SJSA1 (cell line): ENCODE measurements around the gene EPB41L4A. TPM values are rescaled to one million over a fixed set of nuclear protein-coding genes. Genes with fewer than 3 reads are reported as not detected.

Source experiments
- DNase-seq, 2 experiments: peaks; one replicate each; pipeline ENCODE4 v3.0.0-alpha.2; 2015 to 2020; ENCODE audit warnings: low spot score in 2 of 2, low read depth in 1 of 2
- H3K27ac ChIP-seq: fragments of 250-450 bp; sonication (Bioruptor Pico); 2 replicates; pipeline ENCODE4 v1.5.1; 2020; ENCODE audit warnings: mild to moderate bottlenecking, moderate library complexity
- H3K27me3 ChIP-seq: fragments of 250-450 bp; sonication (Bioruptor Pico); replicated peaks from 2 replicates; pipeline ENCODE4 v1.5.1; 2020; ENCODE audit warnings: mild to moderate bottlenecking, moderate library complexity
- H3K36me3 ChIP-seq: fragments of 250-450 bp; sonication (Bioruptor Pico); 2 replicates; pipeline ENCODE4 v1.5.1; 2020; ENCODE audit warnings: mild to moderate bottlenecking
- H3K4me1 ChIP-seq: fragments of 250-450 bp; sonication (Bioruptor Pico); replicated peaks from 2 replicates; pipeline ENCODE4 v1.6.1; 2021; ENCODE audit warnings: mild to moderate bottlenecking
- H3K4me3 ChIP-seq: fragments of 250-450 bp; sonication (Bioruptor Pico); 2 replicates; pipeline ENCODE4 v1.5.1; 2020; ENCODE audit warnings: mild to moderate bottlenecking
- H3K9me3 ChIP-seq: fragments of 250-450 bp; sonication (Bioruptor Pico); replicated peaks from 2 replicates; pipeline ENCODE4 v1.5.1; 2020; ENCODE audit warnings: mild to moderate bottlenecking
- total RNA-seq: library from RNA; depleted of rRNA; stranded (reverse); fragments of >200 nt; shearing (Covaris generic); gene quantifications from 2 replicates; pipeline ENCODE4 v1.2.3, GENCODE V29; 2014

Gene EPB41L4A
- total RNA-seq, 1 experiment from 2014 or later = 0.11 TPM

DNA sequence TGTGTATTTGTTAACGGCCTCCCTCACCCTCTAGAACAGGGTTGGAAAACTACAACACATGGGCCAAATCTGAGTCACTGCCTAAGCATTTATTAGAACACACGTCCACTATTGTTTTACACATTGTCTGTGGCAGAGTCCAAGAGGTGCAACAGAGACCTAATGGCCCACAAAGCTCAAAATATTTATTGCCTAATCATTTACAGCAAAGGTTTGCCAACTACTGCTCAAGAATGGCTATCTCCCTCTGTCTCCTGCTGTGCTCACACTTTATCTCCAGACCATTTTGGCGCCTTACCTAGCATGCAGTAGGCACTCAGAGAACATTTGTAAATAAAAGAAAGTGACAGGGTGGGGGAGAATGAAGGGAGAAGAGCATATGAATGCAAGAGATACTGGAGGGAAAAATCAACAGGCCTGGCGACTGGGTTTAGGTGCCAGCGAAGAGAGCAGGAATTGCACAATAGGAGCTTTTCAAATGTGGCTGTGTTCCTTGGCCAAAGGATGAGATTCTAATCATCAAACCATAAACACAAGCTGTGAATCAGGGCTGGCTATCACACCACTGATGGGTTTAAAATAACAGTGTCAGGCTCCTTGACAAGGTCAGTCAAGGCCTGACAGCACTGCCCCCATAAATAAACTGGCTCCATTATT lies 80.3 kb downstream of the EPB41L4A start:
- no peaks in the 10 kb centered on the region for H3K36me3 ChIP-seq
- no peak overlapping the region for H3K4me3 ChIP-seq
- 0 out of 2 replicates have a peak, but pooled peaks cover 9% of the 10 kb centered on the region for H3K27me3 ChIP-seq
- H3K27ac ChIP-seq = no peak overlapping the region
- H3K9me3 ChIP-seq = no peaks in the 10 kb centered on the region
- no peak for DNase-seq
- H3K4me1 ChIP-seq = no peaks in the 10 kb centered on the region

- Histone ChIP-seq H3K9me3 (no peaks in the 10 kb centered on the region), H3K27me3 (0 out of 2 replicates have a peak, but pooled peaks cover 20% of the 10 kb centered on the region), H3K27ac (no peak overlapping the region), H3K4me1 (no peaks in the 10 kb centered on the region), H3K36me3 (no peaks in the 10 kb centered on the region), H3K4me3 (no peak overlapping the region)
- no peak for DNase-seq
Measured at GRCh38 chr5:112333331-112333781, 85.7 kb downstream of the EPB41L4A start.

DNA sequence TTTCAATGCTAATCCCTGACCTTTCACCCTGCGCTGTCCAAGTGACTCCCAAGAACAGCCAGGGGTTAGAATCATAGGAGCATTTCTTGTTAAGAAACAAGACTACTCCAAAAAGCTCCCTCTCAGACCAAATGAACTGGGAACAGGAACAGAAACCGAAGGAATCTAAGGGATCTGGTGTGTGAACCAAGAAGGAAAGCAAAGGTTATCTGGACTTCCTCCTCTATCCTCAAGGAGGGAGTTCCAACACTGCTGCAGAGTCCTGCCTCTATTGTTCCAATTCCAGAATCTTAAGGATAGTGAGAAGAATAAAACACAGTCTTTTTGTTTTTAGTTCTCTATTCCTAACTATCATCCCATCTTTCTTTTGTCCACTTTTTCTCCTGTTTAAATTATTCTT lies 87.2 kb downstream of the EPB41L4A start:
- Histone ChIP-seq H3K27ac (no peak overlapping the region), H3K36me3 (no peaks in the 10 kb centered on the region), H3K9me3 (no peaks in the 10 kb centered on the region), H3K27me3 (0 out of 2 replicates have a peak, but pooled peaks cover 16% of the 10 kb centered on the region), H3K4me1 (no peaks in the 10 kb centered on the region), H3K4me3 (no peak overlapping the region)
- no peak for DNase-seq

DNA sequence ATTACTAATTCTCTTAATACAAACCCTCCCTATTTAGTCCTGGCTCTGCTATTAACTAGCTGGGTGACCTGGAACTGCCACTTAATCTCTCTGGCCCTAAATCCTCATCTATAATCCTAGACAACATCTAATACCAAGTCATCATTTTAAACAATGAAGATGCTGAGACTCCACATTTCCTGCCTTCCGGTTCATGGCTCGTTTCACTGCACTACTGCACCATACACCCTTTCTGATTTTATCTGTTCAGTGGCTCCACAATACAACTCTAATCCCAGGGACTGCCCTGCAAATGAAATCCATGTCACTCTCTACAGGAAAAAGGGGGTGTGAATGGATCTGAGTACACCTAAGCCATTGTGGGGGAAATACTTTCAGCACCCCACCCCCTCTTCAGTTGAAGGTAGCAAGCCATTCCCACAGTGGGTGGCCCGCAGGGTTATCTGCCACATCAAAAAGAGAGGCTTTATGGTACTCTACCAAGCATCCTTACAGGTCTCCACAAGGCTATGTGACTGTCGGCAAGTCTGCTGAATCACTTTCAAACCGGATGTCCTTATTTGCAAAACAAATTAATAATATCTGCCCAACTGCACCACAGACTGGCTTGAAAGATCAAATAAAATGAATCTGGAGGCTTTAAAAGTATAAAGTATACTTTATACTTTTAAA lies 89.5 kb downstream of the EPB41L4A start:
- Histone ChIP-seq H3K27ac (no peak overlapping the region), H3K9me3 (no peaks in the 10 kb centered on the region), H3K4me1 (no peaks in the 10 kb centered on the region), H3K36me3 (no peaks in the 10 kb centered on the region), H3K4me3 (no peak overlapping the region), H3K27me3 (0 out of 2 replicates have a peak, but pooled peaks cover 12% of the 10 kb centered on the region)
- no peak for DNase-seq

- Histone ChIP-seq H3K27me3 (0 out of 2 replicates have a peak, but pooled peaks cover 4% of the 10 kb centered on the region), H3K27ac (no peak overlapping the region), H3K4me3 (no peak overlapping the region), H3K36me3 (no peaks in the 10 kb centered on the region), H3K4me1 (no peaks in the 10 kb centered on the region), H3K9me3 (no peaks in the 10 kb centered on the region)
- no peak for DNase-seq
Measured at GRCh38 chr5:112323166-112323565, 95.9 kb downstream of the EPB41L4A start.

DNA sequence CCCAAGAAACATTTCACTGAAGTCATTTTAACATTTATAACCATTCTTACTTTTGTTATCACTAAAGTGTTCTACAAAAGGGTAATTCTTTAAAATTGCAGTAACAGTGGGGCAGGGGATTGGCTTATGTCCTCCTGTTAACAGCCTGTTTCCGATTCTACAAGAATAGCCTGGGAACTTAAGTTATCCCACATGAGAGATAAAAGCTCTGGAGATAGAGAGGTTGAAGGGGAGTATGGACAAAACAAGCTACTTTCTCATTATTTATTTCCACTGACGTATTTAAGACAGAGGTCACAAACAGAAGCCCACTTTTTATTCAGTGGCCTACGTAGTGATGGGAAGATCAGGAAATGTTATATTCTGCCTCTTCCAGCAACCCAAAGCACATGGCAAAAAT lies 98.7 kb downstream of the EPB41L4A start:
- DNase-seq = no peak
- Histone ChIP-seq H3K9me3 (no peaks in the 10 kb centered on the region), H3K4me1 (no peaks in the 10 kb centered on the region), H3K27me3 (0 out of 2 replicates have a peak, but pooled peaks cover 5% of the 10 kb centered on the region), H3K4me3 (no peak overlapping the region), H3K27ac (no peak overlapping the region), H3K36me3 (no peaks in the 10 kb centered on the region)

DNA sequence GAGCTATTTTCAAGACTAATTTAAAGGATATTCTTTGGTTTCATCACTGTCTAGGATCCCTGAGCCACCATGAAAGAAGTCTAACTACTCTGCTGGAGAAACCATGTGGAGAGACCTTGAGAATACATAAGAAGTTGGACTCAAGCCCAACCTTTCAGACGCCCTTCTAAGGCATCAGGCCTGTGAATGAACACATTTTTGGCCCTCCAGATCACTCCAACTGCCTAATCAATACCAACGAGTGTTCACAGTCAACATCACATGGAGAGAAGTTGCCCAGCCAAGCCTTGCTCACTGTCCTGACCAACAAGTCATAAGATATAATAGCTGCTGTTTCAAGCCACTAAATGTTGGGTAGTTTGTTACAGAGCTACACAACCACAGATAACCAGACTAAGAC lies 100.7 kb downstream of the EPB41L4A start:
- no peaks in the 10 kb centered on the region for H3K4me1 ChIP-seq
- H3K27ac ChIP-seq = no peak overlapping the region
- H3K36me3 ChIP-seq = no peaks in the 10 kb centered on the region
- H3K9me3 ChIP-seq = no peaks in the 10 kb centered on the region
- no peak overlapping the region for H3K4me3 ChIP-seq
- 0 out of 2 replicates have a peak, but pooled peaks cover 5% of the 10 kb centered on the region for H3K27me3 ChIP-seq
- no peak for DNase-seq

GRCh38 chr5:112317866-112318265 lies 101.2 kb downstream of the EPB41L4A start:
- H3K27ac ChIP-seq = no peak overlapping the region
- H3K4me1 ChIP-seq = no peaks in the 10 kb centered on the region
- no peak for DNase-seq
- no peak overlapping the region for H3K4me3 ChIP-seq
- H3K9me3 ChIP-seq = no peaks in the 10 kb centered on the region
- H3K27me3 ChIP-seq = 0 out of 2 replicates have a peak, but pooled peaks cover 5% of the 10 kb centered on the region
- H3K36me3 ChIP-seq = no peaks in the 10 kb centered on the region

- 0 out of 2 replicates have a peak, but pooled peaks cover 5% of the 10 kb centered on the region for H3K27me3 ChIP-seq
- no peak for DNase-seq
- no peak overlapping the region for H3K27ac ChIP-seq
- H3K4me3 ChIP-seq = no peak overlapping the region
- H3K4me1 ChIP-seq = no peaks in the 10 kb centered on the region
- no peaks in the 10 kb centered on the region for H3K36me3 ChIP-seq
- H3K9me3 ChIP-seq = no peaks in the 10 kb centered on the region
Measured at GRCh38 chr5:112316731-112317130, 102.3 kb downstream of the EPB41L4A start.

GRCh38 chr5:112316006-112316405 lies 103.1 kb downstream of the EPB41L4A start:
- 0 out of 2 replicates have a peak, but pooled peaks cover 2% of the 10 kb centered on the region for H3K27me3 ChIP-seq
- no peak for DNase-seq
- H3K27ac ChIP-seq = no peak overlapping the region
- H3K9me3 ChIP-seq = no peaks in the 10 kb centered on the region
- H3K36me3 ChIP-seq = no peaks in the 10 kb centered on the region
- H3K4me1 ChIP-seq = no peaks in the 10 kb centered on the region
- H3K4me3 ChIP-seq = no peak overlapping the region

DNA sequence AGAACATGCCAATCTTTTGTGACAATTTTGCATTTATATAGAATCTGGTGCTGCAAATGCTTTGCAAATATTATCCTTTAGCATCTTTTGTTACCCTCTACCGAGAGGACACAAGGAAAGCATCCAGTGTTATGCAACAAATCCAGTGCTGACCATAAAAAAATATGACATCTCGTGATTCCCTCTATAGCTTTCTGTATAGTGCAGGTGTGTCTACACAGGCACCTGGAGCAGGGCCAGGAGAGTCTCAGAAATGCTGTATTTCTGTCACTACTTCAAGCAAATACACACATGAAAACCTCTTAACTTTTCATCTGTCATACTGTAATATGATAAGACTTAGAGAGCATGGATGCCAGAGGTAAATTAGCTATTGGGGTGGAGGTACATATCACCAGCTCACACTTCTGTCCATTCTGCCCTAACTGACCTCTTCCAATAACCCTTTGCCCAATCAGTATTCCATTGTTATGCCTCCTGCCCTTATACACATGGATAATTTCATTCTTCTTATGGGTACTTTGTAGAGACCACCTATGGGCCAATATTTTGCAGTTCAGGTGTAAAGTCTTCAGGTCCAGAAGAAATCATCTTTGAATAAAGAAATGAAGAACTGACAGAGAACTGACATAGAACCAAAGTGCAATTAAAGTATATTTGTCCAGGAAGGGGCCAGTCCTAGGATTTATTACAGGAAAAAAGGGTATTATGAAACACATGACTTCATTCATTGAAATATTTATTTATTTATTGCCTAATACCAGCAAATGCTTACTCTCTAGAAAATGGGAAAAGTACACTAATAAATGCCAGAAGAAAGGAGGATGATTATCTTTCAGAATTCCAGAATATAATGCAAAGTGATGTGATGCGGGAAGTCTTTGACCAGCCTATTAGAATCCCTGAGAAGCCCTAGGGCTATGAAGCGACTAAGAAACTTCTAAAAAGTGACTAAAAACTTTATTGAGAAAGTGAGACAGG lies 106.5 kb downstream of the EPB41L4A start:
- no peak overlapping the region for H3K4me3 ChIP-seq

GRCh38 chr5:112310746-112311145 lies 108.3 kb downstream of the EPB41L4A start:
- Histone ChIP-seq H3K27me3 (0 out of 2 replicates have a peak, but pooled peaks cover 6% of the 10 kb centered on the region), H3K4me1 (no peaks in the 10 kb centered on the region), H3K9me3 (no peaks in the 10 kb centered on the region), H3K36me3 (no peaks in the 10 kb centered on the region), H3K4me3 (no peak overlapping the region), H3K27ac (no peak overlapping the region)
- no peak for DNase-seq

More for the DNA sequence above, 106.5 kb downstream of the EPB41L4A start:
- H3K4me1 ChIP-seq = no peaks in the 10 kb centered on the region
- no peaks in the 10 kb centered on the region for H3K36me3 ChIP-seq
- H3K27ac ChIP-seq = no peak overlapping the region
- H3K9me3 ChIP-seq = no peaks in the 10 kb centered on the region
- DNase-seq = no peak
- no peaks in the 10 kb centered on the region for H3K27me3 ChIP-seq

DNA sequence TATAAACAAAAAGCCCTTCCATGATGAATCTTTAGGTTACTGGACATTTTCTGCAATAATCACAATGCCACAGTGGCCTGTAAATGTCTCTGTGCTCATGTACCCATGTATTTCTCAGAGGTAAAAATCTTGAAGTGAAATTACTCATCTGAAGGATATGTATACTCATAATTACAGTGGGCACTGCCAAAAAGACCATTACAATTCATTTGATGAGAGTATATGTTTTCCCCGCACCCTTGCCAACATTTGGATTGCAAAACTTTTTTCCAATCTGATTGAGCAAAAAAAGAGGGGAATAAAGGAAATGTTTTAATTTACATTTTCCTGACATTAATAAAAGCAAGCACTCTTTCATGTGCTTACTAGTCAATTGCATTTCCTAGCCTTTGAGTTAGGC lies 110.5 kb downstream of the EPB41L4A start:
- DNase-seq = no peak
- Histone ChIP-seq H3K4me3 (no peak overlapping the region), H3K27ac (no peak overlapping the region), H3K9me3 (no peaks in the 10 kb centered on the region; the same call in 1 of the 2 replicates), H3K4me1 (no peaks in the 10 kb centered on the region), H3K27me3 (0 out of 2 replicates have a peak, but pooled peaks cover 6% of the 10 kb centered on the region), H3K36me3 (no peaks in the 10 kb centered on the region)
